Gastroesophageal sphincter (tissue), 3 donors: ENCODE measurements around the gene BDP1.
"Not testable (repeated sequence)": the region's sequence is repeated elsewhere in the genome, so short reads cannot be mapped to it uniquely, and the experiment has no call there.

Source experiments
- EP300 ChIP-seq: sonication (generic); formaldehyde crosslinking; IDR thresholded peaks from one replicate; pipeline ENCODE4 v1.6.1; 2017; ENCODE audit warnings: antibody characterized with exemption, mild to moderate bottlenecking
- POLR2A ChIP-seq, 2 donors: fragments of 450-650 bp; IDR thresholded peaks; one replicate each; pipeline ENCODE4 v1.6.1; 2017; ENCODE audit warnings: antibody characterized with exemption in 2 of 2, mild to moderate bottlenecking in 2 of 2, moderate library complexity in 1 of 2
- TF ChIP-seq, protein P1 (sequence below), 4 experiments: fragments of 200-600 bp in 2 of 4; fragments of 450-650 bp in 2 of 4; sonication (generic) in 1 of 4; IDR thresholded peaks; one replicate each; pipeline ENCODE4 v1.5.1; 2017 to 2019; ENCODE audit warnings: antibody characterized with exemption in 4 of 4, mild to moderate bottlenecking in 2 of 4, moderate library complexity in 2 of 4

- TF ChIP-seq, protein P1, sequence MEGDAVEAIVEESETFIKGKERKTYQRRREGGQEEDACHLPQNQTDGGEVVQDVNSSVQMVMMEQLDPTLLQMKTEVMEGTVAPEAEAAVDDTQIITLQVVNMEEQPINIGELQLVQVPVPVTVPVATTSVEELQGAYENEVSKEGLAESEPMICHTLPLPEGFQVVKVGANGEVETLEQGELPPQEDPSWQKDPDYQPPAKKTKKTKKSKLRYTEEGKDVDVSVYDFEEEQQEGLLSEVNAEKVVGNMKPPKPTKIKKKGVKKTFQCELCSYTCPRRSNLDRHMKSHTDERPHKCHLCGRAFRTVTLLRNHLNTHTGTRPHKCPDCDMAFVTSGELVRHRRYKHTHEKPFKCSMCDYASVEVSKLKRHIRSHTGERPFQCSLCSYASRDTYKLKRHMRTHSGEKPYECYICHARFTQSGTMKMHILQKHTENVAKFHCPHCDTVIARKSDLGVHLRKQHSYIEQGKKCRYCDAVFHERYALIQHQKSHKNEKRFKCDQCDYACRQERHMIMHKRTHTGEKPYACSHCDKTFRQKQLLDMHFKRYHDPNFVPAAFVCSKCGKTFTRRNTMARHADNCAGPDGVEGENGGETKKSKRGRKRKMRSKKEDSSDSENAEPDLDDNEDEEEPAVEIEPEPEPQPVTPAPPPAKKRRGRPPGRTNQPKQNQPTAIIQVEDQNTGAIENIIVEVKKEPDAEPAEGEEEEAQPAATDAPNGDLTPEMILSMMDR (IDR thresholded peaks at IDR 0.05): not testable (repeated sequence)
- not testable (repeated sequence) for TF ChIP-seq EP300; POLR2A (IDR thresholded peaks at IDR 0.05)
These were observed 28.6 kb upstream of the BDP1 start for GRCh38 chr5:71426686-71427474.
